Stimulated activated CD8-positive, alpha-beta memory T cell treated with anti-CD3 and anti-CD28 coated beads, Interleukin-12 subunit alpha, Interleukin-12 subunit beta, amount 100 ng/mL, for 24 hours (primary cell): ENCODE measurements around the gene PPM1A.

Experiments
- DNase-seq: peaks from one replicate; pipeline ENCODE4 v3.0.0-alpha.2; 2020; ENCODE audit errors: extremely low read depth

PPM1A gene

DNA sequence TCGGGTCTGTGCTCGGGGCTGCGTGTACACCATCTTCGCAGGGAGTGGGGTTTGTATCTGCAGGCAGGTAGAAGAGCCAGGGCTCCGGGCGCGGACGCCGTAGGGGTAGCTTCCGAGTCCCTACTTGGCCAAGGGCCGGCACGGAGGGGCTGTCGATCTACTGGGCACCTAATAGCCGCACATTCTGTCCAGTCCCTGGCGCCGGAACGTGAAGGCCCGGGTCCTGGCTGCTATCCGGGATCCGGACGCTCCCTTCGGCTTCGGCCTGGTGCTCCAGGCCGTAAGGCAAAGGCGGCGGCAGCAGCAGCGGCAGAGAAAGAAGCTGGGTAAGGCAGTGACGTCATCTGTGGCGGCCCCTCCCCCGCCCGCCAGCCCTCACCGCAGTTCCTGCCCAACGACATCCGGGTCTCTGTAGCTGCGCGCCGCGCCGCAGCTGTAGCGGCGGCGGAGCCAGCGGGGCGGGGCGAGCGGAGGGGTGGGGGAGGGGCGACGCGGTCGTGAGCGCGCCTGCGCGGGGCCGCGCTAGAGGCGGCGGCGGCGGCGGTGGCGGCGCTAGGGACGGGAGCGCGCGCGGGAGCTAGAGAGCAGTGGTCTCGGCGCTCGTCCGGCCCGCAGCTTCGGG is at the start of gene PPM1A:
Gene PPM1A, plus strand, starts transcription at position 525 of the 622 bp plus-strand sequence. CDS start 33,483 bp downstream, outside the sequence.
- peak; percentile 80 for DNase-seq

DNA sequence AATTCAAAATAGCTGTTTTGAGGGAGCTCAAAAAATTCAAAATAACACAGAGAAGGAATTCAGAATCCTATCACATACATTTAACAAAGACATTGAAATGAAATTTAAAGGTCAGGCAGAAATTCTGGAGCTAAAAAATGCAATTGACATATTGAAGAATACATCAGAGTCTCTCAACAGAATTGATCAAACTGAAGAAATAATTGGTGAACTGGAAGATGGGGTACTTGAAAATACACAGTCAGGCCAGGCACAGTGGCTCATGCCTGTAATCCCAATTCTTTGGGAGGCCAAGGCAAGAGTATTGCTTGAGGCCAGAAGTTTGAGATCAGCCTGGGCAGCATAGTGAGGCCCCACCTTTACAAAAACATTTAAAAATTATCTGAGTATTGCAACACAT is 49.7 kb upstream of the PPM1A start:
- no peak for DNase-seq

DNA sequence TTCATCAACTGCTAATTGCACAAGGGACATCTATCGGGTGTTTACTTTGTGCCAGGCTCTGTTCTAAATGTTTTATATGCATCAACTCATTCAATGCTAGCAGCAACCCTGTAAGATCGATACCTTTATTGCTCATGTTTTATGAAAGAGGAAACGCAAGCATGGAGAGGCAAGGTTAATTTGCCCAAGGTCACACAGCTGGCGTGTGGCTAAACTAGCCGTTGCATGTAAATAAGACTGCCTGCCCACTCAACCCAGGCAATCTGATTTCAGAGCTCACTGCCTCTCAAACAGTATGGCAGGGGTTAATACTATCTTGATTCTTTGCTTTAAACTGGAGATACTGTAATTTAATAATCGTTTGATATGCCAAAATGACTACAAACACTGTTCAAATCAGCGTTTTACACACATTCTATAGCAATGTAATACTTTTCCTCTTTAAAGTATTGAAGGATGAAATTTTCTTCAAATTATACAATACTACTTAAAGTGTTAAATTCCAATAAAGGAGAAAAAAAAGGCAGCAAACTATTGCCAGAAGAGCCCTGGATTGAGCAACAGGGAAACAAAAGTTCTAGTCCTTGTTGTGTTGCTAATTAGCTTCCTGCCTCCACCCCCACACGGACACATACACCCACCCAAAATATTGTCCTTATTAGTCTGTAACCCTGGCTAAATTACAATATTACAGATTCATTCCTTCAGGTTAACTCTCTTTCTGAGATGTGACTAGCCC is 44.7 kb upstream of the PPM1A start:
- no peak for DNase-seq

DNA sequence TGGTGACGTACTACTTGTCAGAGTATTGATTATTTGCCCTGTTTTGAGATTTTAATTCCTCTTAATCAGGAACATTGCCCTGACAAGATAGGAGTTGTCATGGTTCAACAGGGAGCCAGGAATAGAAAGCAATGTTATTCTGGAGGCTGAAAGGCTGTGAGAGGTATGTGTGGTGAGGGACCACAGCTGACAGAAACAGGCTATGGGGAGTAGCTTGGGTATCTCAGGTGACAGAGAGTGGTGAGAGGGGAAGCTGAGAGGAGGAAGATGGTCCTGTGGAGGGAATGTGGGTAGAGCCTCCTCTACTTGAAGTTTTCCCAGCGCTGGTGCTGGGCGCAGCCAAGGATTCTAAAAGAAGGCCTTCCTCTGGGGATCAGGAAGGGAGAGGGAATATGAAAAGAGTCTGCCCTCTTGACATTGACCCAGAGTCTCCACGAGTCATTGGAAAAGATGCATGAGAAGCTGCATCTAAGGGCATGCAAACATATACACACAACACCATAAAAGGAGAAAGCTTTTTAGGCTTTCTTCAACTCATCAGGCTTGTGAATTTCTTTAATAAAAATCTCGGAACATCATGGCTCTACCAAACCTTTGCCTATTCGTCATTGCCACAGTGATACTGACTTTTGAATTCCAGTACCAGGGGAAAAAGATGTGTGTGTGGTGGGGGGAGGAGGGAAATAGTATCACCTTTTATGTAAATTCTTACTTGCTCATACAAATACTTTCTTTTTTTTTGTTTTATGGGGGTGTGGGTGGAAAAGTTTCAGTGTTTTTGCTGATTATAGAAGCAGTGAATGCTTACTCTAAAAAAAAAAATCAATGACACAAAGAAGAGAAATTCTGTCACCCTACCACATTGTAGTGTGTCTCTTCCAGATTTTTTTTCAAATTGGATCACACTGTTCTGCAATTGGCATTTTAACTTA is 43.9 kb upstream of the PPM1A start:
- no peak for DNase-seq

DNA sequence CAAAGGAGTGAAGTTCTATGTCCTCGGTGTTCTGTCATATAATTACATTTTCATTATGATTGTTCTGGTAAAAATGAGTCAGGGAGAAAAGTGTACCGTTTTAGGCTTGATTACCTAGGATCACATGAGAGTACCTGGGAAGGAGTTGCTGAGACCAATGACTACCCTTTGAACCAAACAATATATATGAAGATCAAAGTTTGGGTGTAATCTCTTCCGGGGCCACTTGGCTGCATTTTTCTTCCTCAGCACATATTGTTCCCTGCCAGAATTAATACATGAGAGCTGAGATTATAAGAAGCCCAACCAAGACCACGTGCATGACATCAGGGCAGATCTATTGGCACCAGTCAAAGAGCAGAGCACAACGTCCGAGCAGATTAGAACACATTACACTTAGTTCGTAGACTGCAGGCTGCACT is 42.8 kb upstream of the PPM1A start:
- DNase-seq = no peak

DNA sequence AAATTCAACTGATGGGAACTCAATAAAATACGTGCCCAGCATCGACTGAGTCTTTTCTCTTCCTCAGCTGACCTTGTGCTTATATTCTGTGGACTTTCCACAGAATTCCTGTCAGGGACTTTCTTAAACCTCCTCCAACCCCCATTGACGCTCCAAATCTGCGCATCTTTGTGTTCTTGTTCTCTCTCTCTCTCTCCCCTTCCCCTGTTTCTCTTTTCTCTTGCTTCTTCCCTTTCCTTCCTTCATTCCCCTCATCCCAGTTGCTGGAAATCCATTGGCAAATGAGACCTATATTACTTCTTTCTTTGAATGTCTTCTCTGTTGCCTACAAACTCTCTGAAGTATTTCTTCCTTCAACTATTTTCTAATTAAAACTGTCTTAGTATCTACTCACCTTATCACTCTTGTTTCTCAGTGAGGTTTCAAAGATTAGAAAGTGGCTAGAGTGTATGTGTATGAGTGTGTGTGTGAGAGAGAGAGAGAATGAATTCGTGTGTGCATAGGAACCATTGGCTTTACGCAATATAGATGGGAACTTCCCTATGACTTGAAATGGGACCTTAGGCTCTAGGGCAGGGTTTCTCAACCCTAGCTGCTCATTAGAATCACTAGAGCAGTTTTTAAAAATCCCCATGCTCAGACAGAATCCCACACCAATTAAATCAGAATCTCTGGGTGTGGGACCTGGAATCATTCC is 42.0 kb upstream of the PPM1A start:
- no peak for DNase-seq

DNA sequence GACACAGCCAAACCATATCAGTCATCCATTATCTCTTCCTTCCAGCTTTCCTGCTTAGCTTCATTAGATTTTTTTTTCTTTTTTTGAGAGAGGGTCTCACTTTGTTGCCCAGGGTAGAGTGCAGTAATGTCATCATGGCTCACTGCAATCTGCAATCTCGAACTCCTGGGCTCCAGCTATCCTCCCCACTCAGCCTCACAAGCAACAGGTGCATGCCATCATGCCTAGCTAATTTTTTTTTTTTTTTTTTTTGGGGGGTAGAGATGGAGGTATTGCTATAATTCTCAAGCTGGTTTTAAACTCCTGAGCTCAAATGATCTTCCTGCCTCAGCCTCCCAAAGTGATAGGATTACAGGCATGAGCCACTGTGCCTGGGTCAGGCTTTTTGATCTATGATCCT is 38.3 kb upstream of the PPM1A start:
- DNase-seq = no peak

DNA sequence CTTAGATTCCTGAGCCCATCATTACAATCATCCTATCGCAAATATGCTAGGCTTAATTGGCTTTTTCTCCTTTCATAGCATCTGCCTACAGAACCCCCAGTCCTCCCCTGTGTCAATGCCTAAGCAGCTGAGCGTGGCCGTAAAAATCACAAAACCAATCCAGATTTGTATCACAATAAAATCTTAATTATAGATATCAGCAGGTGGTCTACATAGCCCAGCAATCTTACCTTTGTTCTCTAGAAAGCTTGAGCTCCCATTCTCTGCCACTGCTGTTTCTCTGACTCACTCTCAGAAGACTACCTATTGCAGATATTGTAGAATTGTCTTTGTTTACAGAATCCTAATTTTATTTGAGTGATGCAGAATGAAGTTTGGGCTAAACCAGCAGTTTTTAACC is 37.9 kb upstream of the PPM1A start:
- DNase-seq = no peak

DNA sequence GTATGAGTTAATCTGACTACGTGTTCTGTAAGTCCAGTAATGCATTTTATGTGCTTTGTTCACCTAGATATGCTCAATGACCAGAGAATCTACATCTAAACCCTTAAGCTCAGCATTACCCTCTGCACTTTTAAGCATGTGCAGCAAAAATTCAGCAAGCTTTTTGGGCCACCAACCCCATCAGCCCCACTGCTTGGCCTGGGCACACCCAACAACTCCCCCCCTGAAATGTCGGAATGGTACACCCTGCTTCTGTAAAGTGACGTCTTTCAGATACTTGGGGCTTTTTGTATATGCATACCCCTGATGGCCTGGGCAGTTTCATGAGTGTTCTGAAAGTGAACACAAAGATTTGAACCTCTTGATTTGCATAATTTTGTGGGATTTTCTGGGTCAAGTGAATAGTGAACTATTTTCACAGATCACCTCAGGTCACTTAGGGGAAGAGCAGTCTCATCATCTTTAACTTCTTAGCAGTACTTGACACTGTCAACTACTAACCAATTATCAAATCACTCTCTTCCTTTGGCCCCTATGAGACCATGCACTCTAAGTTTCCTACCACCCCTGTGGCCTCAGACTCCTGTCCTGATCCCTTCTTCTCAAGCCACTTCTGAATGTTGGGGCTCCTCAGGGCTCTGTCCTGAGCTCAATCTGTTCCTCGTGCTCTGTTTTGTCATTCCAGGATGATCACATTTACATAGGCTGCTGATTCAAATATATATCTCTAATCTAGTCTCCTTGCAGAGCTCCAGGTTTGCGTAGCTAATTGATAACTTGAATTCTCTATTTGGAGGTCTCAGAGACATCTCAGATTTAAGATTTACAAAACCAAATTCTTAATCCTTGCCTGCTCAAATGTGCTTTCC is 36.3 kb upstream of the PPM1A start:
- DNase-seq = no peak

DNA sequence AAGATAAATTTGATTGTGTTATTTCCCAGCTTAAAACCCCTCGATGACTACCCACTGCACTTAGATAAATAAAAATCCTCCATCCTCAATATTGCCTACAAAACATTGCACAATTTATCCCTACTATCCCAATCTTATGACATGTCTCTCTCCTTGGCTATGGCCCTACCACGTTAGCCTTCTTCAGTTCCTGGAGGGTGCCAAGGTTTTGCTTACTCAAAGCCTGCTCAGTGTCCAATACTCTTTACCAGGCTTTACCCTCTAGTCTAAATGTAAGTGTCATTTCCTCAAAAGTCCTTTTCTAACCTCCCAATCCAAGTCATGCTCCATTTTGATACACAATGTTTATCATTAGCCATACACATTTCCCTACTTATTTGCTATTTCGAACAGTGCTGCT is 35.0 kb upstream of the PPM1A start:
- no peak for DNase-seq

DNA sequence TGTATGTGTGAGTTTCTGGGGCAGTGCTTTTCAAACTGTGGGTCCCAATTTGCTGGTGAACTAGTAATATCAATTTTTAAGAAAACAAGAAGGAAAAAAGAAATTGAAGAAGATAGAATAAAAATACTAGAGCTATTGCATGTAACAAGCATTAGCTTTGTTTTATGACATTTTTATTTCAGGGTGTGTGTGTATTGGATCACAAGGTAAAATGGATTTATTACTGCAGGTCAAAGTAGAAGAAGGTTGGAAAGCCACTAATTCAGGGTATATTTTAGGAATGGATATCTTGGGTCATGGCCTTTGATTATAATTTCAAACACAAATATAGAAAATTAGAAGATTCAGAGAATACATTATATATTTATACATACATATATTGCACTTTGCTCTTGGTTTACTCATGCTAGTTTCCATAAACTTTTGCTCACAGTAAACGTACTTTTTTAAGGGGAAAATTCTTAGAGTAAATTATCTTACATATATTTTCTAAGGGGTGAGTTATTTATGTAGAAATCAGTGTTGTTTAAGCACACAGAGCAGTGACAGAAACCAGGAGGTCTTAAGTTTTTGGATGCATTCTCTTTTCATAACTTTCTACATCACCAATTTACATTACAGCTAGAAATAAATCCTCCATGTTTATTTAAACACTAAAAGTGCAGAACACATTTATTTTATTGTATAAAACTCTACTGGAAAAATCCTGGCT is 34.5 kb upstream of the PPM1A start:
- no peak for DNase-seq

DNA sequence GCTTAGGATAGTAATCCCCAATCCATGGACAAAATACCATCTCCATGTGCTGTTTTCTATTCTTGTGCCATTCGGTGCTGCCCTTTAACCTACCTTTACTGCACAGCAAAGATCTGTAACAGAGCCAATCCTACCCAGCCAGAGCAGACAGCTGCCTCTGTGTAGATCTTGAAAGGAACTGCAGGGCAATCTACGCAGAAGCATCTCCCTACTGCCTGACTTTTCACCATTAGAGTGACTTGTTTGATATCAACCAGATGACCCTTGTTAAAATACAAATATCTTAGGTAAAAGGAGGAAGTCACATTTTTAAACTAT is 33.9 kb upstream of the PPM1A start:
- DNase-seq = no peak

DNA sequence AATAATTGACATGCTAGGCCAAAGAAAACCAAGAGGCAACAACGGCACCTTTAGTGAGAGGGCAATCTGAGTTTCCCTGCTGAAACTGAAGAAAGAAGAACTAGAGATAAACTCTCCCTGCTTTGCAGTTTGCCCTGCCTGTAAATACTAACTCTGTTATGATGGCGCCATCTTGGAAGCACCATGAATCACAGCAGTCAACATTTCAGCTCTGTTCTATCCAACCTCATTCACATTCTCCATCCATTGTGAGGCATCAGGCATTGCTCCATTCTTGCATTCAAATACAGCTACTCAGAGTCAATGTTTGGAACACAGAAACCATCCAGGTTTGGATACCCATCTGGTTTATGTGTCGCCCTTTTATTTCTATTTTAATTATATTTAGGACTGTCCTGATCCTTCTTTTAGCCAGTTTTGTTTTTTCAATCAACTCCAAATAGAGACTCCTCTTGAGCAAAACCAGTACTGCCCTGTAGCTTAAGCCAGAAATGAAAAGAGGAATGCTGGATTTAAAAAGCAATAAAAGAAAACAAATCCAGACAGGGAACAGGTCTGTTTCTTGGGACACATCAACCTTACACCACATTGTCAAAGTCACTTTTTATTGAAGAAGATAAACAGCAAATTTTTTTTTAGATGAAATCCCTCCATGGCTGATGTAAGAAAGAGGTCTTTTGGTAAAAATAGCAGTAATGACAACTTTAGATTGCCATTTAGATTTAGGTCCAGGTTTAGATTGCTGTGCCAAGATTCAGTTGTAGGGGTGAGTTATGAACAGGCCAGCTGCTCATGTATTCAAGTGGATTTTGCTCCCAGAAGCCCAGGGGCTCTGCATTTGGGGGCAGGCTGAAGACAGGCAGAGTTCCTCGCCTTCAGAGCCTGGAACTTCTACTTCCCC is 33.3 kb upstream of the PPM1A start:
- no peak for DNase-seq

DNA sequence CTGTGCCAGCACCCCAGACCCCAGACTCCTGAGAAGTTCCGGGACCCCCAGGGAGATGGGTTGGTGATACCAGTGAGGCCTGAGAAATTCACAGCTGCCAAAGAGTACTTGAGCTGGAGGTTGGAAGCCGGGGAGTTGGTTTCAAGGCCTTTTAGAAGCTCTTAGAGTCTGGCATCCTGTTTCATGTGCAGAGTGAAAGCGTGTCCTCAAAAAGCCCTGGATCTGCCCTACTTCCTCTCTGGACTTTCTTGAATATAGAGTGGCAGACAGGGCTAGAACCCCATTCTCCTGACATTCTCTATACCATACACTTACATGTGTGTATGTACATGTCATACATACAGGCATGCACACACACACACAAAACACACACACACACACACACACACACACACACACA is 31.3 kb upstream of the PPM1A start:
- DNase-seq = no peak

DNA sequence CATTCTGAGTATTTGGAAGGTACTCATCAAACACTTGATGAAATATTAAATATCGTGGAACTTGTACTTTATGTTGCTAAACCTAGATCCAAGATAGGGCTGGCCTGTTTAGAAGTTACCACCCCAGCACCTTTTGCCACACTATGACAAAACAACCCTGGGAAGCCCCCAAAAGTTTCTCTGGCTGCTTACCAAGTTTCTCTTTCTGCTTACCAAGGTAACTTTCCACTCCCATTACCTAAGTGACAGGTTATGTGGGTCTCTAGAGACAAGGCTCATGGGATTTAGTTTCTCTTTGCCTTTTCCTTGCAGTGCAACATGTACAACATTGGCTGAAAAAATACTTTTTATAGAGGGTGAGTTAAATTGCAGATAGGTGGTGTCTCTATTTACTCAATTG is 28.9 kb upstream of the PPM1A start:
- DNase-seq = no peak

DNA sequence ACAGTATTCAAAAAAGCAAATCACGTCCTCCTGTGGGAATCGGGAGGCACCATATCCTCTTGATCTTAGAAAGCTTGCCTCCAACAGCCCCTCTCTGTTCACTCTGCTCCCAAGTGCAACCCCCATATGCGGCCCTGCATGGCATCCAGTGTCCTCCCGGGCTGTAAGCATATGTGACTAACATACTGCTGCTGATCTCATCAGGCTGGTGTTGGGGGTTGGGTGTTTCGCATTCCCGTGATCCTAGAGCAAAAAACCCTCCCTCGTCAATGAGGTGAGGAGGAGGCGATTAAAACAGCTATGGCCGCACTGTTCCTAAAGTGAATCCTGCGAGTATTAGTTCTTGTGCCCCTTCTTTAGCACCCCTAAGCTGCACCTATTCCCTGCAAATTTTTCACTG is 28.1 kb upstream of the PPM1A start:
- DNase-seq = no peak

DNA sequence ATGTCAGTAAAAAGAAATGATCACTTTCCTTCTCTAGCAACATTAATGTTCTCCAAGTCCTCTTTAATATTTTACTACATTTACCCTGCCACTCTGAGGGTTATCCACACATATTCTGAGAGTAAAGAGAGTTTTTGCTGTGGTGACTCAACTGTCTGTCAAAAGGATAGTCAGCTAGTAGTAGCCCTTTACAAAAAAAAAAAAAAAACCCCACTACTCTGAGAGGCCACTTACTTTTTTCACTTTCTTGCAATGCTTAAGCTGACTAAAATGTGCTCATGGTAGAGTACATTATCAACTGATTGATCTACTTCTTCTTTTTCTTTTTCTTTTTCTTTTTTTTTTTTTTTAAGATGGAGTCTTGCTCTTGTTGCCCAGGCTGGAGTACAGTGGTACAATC is 27.6 kb upstream of the PPM1A start:
- DNase-seq = no peak

DNA sequence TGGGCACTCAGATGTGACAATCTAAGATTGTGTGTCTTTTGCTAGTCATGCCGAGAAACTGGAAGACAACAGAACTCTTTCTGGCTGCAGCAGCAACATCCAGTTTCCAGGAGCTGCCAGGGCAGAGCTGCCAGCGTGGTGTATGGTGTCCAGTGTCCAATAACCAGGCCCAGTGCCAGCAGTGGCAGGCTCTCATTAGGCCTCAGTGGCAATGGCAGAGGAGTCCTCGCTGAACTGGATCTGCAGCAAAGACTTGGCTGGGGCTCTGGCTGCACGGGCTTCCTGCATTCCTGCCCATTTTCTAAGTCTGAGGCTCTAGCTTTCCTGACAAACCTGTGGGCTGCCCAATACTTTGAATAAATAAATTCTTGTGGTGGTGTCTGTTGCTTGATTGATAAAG is 26.2 kb upstream of the PPM1A start:
- DNase-seq = no peak

DNA sequence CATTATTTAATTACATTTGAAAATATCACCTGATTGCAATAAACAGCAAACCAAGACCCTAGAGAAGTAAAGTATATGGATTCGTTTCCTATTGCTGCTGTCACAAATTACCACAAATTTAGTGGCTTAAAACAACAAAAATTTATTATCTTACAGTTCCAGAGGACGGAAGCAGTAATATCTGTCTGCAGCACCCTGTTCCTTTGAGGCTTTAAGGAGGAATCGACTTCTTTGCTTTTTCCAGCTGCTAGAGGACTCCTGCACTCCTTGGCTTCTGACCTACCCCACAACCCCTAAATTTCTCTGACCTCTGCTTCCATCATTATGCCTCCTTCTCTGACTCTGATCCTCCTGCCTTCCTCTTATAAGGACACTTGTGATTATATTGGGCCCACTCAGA is 23.8 kb upstream of the PPM1A start:
- no peak for DNase-seq

DNA sequence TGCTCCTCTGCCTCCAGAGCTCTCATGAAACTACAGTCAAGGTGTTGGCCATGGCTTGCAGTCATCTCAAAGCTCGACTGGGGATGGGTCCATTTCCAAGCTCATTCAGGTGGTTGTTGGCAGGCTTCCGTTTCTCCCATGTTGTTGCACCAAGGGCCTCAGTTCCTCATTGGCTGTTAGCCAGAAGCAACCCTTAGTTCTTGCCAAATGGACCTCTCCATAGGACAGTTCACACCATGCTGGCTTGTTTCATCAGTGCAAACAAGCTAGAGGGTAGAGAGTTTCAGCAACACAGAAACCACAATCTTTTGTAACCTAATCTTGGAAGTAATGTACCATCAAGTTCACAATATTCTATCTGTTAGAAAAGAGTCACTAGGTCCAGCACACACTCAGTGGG is 22.7 kb upstream of the PPM1A start:
- DNase-seq = no peak
